GM15510 (cell line): Measurements from ENCODE around the gene FCHSD1.

Experiments used
- POLR2A ChIP-seq: IDR thresholded peaks from 3 replicates; pipeline ENCODE4 v1.6.1; 2011; ENCODE audit warnings: borderline replicate concordance; ENCODE audit not compliant: insufficient read length; ENCODE audit errors: extremely low read depth

Gene FCHSD1

DNA sequence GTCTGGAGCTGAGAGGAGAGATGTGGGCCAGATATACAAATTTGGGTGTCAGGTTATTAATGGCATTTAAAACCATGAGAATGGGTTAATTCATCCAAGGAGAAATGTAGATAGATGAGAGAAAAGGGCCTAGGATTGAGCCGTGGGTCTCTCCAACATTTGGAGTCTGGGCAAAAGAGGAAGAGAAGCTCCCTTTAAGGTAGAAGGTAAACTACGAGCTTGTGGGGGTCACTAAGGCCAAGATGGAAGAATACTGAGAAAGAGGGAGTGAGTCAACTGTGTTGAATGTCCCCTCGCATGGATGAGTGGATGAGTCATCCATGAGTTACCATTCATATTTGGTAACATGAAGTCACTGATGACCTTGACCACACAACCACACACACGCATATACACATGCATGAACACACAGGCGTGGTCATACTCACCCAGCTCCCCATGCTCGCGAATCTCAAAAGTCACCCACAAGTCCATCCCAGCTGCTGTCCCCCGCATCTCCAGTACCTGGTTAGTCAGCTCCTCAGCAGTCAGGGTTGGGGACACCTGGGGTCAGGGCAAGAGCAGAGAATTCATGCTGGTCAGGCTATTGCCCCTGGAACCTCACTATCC lies 6.8 kb upstream of the FCHSD1 start:
- no peak for TF ChIP-seq POLR2A

DNA sequence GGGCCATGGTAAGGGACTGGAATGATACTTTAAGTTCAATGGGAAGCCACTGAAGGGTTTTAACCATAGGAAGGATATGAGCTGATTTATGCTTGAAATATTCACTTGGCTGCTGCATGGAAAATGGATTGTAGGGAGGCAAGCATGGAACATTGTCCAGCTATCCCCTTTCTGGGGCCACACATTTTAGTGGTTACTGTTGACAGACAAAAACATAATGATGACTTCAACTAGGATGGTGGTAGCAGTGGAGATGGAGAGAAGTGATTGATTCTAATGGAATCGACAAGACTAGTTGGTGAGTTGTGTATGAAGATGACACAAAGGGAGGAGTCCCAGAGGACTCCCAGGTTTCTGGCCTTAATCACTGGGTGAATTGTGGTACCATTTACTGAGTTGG lies 6.2 kb upstream of the FCHSD1 start:
- TF ChIP-seq POLR2A, result no peak

DNA sequence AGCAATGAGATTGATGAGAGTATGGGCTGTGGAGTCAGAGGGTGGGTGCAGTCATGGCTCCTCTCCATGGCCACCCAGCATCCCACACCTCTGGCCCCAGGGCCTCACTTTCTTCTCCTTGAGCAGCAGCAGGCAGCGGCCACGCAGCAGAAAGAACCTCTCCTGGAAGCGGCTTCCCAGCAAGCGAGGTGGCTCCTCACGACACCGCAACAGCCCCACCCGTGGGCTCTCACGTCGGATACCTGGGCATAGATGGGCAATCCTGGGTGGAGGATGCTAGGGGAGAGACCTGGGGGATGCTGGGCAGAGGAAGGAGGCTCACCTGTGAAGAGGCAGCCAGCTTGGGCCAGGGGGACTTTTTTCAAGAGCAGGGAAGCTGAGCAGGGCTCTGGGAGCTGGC lies 5.2 kb upstream of the FCHSD1 start:
- no peak for TF ChIP-seq POLR2A

DNA sequence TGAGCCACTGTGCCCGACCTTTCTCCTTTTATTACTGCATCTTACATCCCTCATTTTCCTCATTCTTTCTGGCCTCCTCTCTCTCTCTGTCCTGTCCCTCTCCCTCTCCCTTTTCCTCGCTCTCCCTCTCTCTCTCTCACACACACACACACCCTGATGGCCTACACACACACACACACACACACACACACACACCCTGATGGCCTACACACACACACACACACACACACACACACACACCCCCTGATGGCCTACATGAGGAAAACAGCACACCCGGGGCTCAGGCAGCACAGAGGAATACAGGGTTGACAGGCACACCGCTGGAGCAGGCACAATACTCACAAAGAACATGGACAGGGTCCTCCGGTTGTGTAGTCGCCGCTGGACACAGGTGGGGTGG lies 3.8 kb upstream of the FCHSD1 start:
- TF ChIP-seq POLR2A, result no peak

DNA sequence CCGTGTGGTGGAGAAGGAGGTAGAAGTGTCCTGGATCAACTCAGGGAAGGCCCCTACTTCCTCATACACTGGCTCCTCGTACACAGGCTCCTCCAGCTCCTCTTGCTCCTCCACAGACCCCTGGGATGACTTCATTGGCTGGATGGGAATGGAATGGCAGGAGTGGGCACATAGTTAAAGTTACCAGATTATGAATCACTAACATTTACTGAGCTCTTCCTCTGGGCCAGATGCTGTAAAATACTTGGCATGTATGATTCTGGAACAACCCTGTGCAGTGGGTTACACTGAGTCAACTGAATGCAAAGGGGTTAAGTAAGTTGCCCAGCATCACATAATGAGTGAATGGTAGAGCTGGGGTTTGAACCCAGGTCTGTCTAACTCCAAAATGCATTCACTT lies 3.1 kb upstream of the FCHSD1 start:
- TF ChIP-seq POLR2A, result no peak

DNA sequence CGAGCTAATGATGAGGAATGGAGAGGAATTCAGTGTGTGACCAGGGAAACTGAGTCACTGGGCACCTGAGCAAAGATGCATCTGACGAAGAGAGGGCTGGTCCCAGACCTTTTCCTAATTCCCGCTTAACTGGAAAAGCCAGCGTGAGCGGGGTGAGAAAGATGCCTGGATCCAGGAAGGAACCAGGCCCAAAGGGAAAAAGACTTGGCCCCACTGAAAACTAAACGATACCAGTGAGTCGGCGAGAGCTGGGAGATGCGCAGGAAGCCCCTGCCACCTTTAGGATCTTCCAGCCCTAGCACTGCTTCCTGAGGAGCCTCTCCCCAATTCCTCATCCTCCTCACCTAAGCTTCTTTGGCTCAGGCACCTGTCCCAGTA lies 499 bp upstream of the FCHSD1 start:
- no peak for TF ChIP-seq POLR2A

DNA sequence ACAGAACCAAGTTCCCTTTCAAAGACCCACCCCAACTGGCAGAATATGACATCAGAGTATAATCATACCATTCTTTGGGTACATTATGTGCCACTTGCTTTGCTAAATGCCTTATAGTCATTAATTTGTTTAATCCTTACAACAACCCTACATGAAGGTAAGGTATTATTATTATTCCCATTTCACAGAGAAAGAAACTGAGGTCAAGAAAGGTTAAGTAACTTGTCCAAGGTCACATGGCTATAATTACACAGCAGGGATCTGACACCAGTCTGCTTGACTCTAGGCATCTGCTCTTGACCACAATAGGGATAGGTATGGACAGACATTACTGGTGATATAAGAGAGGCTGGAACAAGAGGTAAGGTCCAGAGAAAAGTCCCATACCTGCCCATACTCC lies 1.2 kb downstream of the FCHSD1 start:
- no peak for TF ChIP-seq POLR2A

DNA sequence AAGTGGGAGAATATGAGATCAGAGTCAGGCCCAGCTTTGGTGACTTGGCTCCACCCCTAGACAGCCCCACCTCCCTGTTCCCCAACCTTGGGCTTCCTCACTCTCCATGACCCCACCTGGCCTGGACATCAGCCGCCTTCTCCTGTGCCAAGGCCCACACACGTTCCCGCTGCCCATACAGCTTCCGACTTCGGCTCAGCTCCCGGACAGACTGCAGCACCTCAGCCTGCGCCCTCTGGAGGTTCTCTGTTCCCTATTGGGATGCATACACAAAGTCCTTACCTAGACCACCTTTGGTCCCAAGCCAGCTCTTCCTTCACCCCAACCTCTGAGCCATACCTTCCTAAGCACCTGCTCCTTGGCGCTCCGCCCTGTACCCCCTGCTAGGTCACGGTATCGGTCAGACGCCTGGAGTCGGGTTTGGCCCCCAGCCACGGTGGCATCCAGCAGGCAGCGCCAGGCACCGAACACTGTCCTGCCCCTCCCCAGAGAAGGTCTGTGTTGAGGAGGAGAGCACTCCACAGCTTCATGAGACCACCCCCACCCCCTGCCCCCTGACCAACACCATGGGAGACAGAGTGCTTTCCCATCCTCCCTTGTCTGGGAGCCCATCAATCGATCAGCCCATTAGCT lies 2.0 kb downstream of the FCHSD1 start:
- TF ChIP-seq POLR2A, result no peak

DNA sequence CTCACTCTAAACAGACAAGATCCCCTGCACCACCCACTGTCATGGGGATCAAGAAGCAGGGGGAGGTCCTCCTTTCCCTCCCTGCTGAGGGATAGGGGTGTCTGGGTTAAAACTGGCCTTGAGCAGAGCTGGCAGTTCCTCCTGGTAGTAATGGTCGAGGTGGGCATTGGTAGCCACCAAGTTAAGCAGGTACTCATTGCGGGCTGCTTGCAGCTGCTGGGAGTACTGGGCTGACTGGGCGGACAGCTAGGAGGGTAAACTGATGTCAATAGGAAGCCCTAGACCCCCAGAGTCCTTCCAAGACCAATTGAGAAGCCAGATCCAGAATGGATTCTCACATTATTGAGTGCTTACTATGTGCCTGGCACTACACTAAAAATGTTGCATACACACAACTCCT lies 3.4 kb downstream of the FCHSD1 start:
- TF ChIP-seq POLR2A, result no peak

DNA sequence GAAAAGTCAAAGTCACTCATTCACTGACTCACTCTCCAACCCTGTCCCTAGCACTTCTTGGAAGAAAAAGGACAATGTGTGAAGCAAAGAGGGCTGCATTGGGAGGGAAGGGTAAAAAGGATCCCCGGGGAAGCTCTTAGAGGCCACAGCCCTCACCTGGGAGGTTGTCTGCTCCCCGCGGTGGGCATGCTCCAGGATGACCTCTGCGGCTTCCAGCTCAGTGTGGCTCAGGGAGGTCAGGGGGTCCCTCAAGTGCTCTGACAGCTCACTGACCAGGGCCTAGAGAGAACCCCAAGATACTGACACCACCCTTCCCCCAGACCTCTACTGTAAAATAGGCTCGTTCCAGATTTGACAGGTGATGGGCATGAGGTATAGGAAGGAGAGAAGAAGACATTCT lies 4.0 kb downstream of the FCHSD1 start:
- no peak for TF ChIP-seq POLR2A

DNA sequence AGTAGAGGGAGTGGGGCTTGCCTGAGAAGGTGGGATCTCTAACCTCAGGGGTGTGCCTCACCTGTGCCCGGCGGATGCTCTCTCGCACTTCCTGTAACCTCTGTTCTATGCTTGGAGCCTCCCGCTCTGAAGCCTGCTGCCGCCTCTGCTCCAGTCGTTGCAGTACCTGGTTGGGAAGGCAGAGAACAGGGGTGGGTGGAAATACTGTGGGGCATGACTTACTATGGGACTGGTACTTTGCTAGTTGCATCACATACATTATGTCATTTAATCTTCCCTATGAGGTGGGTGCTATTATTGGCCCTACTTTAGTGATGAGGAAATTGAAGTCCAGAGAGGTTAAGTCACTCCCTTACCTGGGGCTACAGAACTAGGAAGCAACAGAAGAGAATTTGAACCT lies 5.2 kb downstream of the FCHSD1 start:
- no peak for TF ChIP-seq POLR2A

DNA sequence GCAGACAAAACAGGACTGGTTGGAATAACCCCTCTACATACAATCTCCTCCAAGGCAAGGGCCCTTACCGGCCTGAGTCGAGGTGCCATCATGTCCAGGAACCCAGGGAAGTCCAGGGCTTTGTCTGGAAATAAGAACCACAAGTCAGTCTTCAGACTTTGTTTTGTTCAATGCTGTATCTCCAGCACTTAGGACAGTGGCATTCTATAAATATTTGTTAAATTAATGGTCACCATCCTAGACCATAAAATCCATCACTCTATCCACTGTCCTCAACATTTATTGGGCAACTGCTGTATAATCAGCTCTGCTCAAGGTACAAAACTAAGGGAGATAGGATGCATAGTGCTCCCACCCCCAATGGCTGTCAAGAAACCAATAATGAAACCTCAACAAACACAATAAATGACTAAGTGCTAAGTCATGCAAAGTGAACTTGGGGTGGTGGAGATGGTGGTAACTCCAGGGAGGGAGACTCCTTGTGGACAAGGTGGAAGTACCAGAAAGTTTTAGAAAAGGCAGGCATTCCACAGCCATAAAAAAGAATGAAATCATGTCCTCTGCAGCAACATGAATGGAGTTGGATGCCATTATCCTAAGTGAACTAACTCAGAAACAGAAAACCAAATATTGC lies 9.5 kb downstream of the FCHSD1 start:
- no peak for TF ChIP-seq POLR2A

DNA sequence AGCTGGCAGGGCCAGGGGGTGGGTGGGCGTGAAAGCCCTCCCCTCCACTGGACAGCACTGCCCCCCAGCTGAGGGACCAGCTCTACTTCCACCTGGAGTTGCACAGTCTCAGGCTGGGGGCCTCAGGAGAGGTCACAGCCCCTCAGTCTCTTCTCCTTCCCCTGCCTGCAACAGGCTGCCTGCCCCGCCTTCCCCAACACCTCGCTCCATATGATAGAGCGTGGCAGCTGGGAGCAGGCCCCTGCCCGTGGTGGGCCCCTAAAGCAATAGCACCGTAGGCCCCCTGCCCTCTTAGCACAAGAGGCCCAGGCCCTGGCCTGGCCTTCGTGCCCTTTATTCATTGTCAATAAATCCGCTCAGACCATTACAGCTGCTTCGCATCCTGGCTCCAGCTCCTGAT lies 10.5 kb downstream of the FCHSD1 start:
- TF ChIP-seq POLR2A, result no peak

DNA sequence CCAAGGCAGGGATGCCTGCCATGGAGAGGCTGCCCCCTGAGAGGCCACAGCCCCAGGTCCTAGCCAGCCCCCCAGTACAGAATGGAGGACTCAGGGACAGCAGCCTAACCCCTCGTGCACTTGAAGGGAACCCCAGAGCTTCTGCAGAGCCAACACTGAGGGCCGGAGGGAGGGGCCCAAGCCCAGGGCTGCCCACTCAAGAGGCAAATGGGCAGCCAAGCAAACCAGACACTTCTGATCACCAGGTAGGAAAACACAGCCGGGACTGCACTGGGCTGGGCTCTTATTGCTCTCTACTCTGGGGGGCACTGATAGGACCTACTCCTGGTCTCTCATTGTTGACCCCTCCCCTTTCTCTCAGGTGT lies 11.2 kb downstream of the FCHSD1 start:
- no peak for TF ChIP-seq POLR2A

DNA sequence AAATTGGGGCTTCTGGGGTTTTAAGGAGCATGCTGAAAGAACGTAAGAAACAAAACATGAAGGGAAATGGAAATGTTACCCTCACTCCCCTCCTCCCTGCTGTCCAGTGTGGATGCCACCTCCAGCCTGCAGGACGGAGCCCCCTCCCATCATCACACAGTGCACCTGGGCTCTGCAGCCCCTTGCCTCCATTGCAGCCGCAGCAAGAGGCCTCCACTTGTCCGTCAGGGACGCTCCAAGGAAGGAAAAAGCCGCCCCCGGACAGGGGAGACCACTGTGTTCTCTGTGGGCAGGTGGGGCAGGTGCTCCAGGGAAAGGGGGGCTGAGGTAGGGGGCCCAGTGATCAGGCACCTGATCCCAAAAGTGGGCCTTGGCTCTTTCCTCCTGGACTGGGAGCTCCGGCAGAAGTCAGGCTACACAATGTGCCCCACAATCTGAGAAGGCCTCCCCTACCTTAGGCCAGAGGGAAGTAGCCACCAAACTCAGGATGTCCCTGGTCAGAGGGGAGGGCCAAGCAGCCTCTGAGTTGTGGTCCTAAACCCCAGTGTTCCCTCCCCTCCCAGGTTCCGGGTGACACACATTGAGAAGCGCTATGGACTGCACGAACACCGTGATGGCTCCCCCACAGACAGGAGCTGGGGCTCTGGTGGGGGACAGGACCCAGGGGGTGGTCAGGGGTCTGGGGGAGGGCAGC lies 11.7 kb downstream of the FCHSD1 start:
- TF ChIP-seq POLR2A, result no peak

DNA sequence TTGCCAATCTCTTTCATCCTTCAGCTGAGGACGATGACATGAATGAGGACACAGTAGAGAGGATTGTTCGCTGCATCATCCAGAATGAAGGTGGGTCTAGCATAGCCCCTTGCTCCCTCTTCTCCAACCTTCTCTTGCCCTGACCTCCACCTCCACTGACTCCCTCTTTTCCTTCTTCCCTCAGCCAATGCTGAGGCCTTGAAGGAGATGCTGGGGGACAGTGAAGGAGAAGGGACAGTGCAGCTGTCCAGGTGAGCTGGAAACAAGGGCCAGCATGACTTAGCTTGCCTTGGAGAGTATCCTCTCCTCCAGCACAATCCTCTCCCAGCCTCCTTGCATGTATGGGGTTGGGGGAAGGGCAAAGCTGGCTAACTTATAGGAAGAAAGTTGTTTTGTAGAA lies 12.4 kb downstream of the FCHSD1 start:
- TF ChIP-seq POLR2A, result no peak
